Activated CD8-positive, alpha-beta memory T cell treated with anti-CD3 and anti-CD28 coated beads for 48 hours (primary cell): ENCODE results near the gene RTP5.

Source experiments
- DNase-seq, 3 experiments: peaks; one replicate each; pipeline ENCODE4 v3.0.0-alpha.2; 2020; ENCODE audit warnings: low read depth in 2 of 3, low spot score in 2 of 3

The RTP5 gene

DNA sequence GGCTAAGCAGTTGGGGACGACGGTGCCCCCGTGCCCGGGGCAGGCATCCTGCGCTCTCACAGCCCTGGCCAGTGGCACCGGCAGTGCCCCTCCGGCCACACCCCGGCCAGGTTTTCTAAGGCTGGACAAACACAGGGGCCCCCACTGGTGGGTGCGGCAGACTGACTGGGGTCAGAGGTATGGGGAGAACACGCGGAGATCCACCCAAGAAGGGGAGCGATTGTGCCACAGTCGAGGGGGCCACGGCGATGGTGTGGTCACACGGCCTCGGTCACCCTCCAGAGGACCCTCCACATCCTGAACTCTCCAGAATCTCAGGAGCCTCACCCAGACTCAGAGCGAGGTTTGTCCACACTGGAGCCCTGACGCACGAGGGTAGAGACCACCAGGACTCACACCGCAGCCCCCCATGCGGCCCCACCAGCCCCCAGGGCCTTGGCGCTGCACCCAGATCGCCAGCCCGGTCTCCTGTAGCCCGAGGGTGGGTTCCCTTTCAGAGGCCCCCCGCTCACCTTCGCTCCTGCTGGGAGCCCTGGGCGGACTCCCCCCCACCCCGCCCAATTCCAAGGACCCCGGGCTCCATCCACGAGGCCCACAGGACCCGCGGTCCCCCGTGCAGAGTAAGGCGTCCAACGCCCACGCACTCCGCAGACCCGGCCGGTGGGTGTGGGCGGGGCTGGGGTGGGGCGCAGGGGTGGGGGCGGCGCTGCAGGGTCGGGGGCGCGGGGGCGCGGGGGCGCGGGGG lies 26.0 kb upstream of the RTP5 start:
- no peak for DNase-seq

DNA sequence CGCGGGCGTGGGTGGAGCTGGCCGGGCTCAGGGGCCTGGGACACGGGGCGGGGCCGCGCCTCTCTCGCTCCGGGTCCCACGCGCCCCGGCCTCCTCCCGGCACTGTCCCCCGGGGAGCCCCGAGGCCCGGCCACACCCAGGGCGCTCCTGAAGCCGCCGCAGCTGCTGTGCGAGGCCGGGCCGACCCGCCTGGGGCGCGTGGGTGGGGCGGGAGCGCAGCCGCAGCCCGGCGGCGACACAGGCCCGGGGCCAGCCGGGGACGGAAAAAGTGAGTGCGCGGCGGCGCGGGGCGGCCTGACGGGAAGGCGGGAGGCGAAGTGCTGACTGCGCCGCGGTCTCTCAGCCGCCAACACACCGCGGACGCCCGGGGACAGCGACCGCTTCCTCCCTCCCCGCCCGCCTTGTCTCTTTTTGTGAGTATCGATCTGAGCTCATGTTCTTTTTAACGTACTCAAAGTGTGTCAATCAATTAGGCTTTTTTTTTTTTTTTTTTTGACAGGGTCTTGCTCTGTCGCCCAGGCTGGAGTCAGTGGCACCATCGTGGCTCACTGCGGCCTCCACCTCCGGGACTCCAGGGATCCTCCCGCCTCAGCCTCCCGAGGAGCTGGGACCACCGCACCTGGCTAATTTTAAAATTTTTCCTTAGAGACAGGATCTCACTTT lies 25.3 kb upstream of the RTP5 start:
- DNase-seq = peak in 2 of 3 experiments; percentile 72 to 88

DNA sequence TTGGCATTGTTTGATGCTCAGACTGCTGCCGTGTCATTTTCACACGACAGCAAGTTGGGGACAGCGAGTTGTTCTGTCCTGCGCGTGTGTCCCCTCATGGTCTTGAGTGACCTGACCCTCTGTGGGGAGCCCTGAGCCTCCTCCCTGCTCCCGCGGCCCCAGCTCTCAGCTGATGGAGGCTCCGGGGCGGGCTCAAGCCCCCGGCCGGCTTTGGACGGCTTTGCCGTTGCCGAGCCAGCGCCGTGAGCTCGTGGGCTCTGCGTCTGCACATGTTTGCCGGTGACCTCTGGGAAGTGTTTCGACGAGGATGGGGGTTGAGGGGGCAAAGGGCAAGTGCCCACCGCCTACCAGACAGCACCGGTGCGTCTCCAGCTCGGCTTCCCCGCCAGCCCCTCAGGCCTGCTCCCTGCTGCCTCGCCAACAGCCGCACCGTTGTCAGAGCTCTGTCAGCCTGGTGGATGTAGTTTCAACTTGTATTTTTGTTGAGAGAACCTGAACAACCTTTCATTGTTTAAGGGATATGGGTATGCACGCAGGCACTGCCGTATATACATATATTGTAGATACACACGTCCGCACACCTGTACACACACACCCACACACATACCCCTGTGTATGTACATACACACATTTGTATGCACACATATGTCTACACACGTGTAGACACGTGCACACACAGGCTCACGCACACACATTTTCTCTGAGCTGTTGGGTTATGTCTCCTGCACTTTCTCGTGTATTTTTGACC lies 24.5 kb upstream of the RTP5 start:
- DNase-seq = no peak

DNA sequence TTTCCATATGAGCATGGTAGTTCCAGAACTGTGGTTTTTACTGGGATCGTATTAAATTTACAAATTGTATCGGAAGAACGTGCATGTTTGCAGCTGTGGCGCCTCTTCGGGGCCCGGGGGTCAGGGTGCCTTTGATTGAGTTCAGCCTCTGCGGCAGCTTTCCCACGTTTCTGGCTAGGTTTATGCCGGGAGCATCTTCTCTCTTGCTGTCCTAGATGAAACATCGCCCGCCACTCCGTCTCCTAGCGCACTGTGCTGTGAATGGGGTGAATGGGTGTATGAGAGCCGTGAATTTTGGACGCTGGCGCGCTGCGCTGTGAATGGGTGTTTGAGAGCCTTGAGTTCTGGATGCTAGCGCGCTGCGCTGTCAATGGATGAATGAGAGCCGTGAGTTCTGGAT lies 23.1 kb upstream of the RTP5 start:
- no peak for DNase-seq

DNA sequence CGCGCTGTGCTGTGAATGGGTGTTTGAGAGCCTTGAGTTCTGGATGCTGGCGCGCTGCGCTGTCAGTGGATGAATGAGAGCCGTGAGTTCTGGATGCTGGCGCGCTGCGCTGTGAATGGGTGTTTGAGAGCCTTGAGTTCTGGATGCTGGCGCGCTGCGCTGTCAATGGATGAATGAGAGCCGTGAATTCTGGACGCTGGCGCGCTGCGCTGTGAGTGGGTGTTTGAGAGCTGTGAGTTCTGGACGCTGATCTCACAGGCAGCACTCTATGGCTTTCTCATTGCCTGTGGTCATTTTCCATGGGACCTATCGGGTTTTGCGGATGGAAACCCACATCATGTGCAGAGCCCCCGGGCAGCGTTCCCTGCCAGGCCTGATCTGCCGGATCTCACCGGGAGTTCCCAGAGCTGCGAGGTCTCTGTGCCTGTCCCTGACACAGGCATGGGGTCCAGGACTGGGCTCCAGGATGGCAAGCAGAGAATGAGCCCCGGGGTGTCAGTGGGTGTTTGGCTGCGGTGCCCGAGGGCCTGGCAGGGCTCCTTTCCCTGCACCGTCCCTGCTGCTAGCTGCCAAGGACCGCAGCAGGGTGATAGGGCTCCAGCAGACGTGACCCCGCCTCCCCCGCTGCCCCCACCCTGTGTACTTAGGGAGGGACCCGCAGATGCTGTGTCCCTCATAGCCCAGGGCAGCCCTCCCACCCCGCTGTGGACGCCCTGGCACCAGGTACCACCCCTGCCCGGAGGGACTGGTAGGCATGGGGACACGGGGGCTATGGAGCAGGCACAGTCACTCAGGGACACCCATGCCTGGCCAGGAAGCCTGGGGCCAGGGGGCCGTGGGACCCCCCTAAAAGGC lies 20.5 kb upstream of the RTP5 start:
- DNase-seq = no peak

DNA sequence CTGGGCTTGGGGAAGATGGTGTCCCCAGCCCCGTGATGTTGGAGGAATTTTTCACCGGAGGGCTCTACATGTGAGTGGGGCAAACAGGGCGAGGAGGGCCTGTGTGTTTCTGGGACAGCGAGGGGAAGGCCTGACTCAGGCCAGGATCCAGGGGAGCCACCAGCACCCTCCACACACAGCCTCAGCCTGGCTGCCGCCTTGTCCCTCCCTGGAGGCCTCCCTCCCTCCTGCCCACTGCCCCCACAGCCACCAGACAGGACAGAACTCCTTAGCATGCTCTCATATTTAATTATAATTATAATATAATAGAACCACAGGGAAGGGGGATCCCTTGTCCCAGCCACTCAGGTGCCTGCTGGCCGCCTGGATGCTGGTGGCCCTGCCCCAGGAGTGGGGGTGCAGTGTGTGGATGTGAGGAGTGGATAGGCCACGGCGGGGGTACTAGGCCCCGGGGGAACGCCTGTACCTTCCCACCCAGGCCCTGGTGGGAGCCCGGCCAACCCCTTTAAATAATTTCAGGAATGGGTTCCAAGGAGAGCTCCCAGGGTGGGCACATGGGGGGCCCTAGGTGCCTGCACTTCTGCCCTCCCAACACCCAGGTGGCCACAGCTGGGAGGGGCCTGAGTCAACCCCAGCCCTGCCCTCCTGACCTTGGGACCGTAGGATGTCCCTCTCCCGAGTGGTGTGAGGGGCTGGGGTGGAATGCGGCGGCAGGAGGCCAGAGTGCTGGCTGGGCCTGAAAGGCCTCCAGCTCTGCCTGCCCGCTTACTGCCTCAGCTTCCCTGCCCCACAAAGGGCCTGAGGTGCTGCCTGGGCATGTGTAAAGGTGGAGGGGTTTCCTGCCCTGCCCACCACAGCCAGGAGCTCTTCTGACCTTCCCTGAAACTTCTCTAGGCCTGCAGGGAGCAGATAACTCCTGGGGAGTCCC lies 19.6 kb upstream of the RTP5 start:
- DNase-seq = no peak

DNA sequence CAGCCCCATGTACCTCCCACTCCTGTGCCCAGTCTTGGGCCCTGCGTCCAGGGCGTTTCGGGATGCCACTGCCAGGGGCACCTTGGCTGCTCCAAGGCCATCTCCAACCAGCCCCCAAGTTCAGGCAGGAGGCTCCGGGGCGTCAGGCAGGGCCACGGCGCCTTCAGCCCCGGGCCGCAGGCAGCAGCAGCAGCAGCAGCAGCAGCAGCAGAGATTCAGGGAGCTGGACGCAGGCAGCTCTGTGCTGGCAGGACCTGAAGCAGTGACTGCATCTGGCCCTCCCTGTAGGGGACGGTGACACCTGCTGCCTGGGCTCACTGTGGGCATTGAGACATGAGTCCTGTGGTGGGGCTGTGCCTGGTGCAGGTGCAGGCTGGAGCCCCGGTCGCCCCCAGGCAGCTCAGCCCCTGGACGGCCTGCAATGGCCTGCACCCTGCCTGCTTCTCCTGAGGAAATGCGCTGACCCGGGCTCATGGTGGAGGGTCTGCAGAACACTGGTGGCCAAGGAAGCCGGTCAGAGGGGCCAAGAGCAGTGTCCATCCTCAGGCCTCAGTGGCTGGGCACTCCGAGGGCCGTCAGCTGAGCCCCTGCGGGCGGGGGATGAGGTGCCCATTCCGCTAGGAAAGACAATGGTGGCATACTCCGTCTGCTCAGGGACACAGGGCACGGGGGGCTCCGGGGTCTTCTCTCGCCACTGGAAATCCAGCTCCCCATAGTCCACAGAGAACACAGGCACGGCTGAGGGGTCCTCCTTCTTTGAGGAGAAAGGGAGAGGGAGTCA lies 18.8 kb upstream of the RTP5 start:
- DNase-seq = no peak

DNA sequence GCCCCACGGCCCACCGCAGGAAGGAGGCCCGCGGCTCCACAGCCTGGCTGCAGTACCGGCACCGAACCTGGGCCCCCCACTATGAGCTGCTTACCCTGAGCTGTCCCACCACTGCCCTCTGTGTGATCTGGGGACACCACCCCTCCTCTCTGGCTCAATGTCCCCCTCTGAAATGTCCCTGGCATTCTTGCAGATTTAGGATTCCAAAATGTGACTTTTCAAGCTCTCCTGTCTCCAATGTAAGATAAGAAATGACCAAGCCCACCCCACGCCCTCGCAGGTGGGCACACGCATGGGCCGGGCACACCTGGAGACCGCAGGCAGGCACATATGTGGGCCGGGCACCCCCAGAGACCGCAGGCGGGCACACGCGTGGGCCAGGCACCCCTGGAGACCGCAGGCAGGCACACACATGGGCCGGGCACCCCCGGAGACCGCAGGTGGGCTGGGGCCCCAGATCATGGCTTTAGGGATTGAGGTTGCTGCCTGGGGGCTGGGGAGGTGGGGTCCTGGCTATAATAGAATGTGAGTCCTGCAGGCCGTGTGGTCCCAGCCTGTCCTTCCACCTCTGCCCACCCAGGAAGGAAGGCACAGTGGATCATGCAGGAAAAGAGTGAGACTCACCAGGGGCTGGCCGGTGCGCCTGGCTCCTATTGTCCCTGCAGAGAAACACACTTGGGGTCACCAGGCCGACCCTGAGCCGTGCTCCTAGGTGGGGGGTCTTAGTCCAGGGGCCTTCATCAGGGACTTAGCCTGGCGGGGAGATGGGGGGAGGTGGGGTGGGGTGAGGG lies 18.0 kb upstream of the RTP5 start:
- DNase-seq = no peak

DNA sequence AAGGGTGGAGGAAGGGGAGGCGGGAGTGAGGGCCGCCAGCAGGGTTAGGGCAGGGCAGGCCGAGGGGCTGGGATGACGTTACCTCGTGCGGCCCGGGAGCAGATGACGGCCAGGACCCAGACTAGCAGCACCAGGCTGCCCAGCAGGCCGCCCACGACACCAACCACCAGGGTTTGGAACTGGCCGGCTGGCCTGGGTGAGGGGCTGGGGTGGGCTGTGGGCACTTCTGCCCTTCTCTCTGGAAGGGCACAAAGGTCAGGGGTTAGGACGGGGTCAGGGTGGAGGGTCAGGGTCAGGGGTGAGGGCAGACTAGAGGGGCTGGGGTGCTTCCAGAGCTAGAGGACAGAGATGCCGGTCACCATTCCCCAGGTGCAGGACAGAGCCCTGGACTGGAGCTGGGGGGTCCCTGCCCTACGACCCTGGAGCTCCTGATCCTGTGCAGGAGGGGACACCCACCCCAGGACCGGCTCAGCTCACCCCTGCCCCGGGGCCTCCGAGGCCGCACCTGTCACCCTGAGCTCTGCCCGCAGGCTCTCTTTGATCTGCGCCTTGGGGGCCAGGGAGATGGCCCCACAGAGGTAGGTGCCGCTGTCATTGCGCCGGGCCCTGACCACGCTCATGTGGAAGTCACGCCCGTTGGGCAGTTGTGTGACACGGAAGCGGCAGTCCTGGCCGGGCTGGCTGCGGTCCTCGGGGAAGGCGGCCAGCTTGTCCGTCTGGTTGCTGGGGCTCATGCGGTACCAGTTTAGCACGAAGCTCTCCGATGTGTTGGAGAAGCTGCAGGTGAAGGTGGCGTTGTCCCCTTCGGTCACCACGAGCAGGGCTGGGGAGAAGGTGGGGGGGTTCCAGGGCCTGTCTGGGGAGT lies 17.2 kb upstream of the RTP5 start:
- no peak for DNase-seq

DNA sequence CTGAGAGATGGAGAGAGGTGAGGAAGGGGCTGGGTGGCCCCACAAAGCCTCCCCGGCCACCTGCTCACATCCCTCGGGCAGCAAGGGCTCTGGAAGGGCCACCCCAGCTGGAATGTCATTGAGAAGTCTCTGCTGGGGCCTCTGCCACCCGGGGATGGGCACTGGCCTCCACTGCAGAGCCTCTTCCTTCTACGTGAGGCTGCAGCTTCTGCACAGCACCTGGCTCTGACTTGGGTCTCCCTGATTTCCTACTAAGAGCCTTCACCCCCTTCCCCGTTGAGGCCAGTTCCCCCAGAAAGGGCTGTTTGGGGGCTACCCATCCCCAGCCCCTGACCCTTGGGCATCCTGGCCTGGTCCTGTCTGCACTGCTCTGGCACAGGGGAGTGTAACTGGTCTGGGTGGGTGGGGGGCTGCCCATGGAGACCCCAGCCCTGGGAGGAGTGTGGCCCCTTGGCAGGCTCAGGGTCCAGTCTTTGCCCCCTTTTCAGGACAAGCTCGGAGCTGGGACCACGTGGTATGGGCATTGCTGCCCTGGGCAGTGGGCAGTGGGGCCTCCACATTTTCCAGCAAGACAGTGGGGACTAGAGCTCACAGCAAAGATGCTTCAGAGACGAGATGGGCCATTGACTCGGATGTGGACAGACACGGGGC lies 16.4 kb upstream of the RTP5 start:
- DNase-seq = no peak

DNA sequence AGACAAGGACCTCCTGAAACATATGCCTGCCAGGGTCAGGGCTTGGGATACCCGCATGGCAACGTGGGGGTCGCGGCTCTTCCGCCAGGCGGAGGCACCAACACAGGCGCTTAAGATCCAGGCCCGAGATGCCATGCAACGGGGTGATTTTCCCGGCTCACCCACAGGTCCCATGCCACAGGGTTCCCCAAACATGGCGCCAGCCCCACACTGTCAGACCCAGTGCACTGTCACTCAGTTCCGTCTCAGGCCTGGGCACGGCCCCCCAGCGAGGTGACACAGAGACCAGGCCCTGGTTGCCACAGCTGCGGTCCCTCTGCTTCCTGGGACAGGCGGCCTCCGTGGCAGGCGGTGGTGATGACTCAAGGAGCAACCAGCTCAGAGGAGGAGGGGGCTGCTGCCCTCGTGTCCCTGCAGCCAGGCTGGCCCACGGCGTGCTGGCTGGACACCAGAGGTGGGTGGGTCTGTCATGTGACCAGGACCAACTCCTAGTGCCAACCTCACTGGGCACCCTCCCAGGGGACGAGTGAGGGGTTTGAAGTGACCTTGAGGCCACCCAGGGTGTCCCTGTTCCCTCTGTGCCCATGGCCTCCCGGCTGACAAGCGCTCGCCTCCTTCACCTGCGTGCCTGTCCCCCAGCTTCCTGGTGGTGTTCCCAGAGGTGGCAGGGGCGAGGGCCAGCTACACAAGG lies 15.7 kb upstream of the RTP5 start:
- no peak for DNase-seq

DNA sequence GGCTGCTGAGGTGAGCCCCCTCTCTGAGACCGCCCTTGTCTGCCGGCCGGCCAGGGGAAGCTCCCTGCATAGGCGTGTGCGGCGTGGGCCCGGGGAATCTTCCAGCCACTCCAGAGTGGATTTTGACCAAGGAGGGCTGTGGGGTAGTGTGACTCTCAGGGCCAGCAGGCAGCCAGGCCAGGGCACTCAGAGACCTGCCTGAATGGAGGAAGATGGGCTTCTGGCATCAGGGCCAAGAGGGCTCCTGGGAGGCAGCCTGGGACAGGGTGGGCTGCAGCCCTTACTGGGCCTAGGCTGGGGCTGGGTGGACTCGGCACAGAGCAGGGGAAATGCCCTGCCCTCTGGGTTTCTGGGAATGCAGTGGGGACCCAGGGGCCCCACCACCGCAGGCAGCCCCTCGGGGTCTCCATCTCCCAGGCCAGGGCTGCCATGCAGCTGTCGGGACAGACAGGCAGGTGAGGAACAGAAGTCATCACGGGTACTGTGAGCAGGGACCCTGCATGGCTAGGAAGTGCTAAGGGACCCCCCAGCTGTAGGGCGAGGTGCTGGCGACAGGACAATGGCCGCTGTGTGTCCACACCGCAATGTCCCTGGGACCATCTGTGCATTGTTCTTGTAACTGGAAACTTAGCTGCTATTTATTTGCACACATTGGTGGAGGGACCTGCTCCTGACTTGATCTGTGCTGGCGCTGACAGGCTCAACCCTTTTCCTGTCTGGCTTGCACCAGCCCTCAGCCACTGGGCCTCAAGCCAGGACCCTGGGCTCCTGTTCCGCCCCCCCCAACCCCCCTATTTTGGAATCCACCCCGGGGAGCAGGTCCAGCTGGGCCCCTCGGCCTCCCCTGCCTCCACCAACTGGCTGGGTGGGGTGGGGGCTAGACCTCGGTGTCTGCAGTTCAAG lies 14.9 kb upstream of the RTP5 start:
- DNase-seq = no peak

DNA sequence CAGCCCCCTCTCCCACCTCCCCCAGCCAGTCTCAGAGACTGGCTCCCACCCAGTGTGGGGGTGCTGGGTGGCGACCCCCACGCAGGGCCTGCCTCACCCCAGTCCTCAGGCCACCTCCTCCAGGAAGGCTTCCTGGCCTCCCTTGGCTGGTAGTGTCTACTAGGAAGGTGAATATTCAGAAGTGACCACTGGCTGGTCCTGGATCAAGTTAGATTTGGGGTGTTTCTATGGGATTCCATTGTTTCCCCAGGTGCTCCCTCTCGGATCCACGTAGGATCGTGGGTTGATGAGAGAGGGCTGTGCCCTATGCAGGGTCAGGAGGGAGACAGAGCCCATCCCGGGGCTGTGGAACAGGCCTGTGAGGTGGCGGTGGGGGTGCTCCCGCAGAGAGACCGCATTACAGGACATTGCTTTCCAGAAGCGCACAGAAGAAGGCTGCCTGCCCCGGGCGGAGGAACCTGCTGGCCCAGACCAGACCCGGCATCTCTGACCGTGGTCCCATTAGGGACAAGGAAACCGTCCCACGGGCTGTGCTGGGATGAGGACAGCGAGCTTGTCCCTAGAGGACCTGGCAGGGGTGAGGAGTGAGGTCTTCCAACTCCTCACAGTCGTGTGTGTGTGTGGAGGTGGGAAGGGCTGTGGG lies 14.2 kb upstream of the RTP5 start:
- no peak for DNase-seq

DNA sequence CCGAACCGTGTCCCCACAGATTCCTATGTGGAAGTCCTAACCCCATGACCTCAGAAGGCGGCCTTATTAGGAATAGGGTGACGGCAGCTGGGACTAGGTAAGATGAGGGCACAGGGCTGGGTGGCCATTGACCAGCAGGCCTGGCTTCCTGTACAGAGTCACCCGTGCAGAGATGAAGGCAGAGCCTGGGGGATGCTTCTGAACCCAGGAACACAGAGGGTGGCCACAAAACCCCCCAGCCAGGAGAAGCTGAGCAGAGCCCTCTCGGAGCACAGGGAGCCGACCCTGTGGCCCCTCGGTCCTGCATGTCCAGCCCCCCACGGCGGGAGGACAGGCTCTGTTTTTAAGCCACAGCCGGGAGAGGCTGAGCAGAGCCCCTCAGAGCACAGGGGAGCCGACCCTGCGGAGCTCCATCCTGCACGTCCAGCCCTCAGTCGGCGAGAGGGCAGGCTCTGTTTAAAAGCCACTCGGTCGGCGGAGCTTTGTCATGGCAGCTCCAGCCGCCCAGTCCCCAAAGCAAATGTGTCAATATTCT lies 13.6 kb upstream of the RTP5 start:
- no peak for DNase-seq

DNA sequence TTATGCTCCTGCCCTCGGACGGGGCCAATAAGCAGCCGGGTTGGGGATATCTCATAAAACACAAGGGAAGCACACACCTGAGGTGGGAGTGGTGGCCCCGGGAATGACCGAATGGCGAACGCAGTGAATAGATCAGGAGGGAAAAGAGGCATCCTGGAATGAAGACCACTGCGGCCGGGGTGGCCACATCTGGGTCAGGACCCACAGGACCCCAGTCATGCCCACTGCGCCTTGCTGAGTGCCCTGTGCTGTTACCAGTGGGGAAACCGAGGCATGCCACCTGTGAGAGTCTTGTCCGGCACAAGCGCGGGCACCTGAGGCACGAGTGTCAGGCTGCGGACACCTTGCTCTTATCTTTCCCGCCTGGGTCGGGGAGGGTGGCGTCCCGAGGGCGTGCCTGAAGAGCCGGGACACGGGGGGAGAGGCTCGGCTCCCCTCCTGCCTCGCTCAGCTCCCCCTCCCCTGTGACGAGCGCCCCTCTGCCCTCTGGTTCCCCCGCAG lies 12.4 kb upstream of the RTP5 start:
- DNase-seq = no peak
